ENCODE measurements around the gene TRH. TPM values are rescaled to one million over a fixed set of nuclear protein-coding genes. Genes with fewer than 3 reads are reported as not detected.
A peak's percentile ranks its signal among the peaks of the same experiment; 100 is the strongest.

The TRH gene
- total and polyA plus RNA-seq, 2 of the 8 experiments (the other 6 are each of a cell fraction or from before 2014, with no cell fraction given): not detected

GRCh38 chr3:129974833-129975704 lies 549 bp downstream of the TRH start:
- H4K91ac ChIP-seq (replicated peaks; ENCODE audit: insufficient read length, low read length): no peak overlapping the region
- 0 out of 2 replicates have a peak overlapping the region, but pooled peaks have one; percentile 20 for H2AFZ ChIP-seq (ENCODE audit: low read length)
- peaks cover 0 to 3% (median 0%) of the 10 kb centered on the region in 4 experiments; a peak in 1 of 8 replicates for H3K36me3 ChIP-seq (ENCODE audit: control insufficient read depth in 2 of 4, insufficient read depth in 4 of 4, low read length in 3 of 4)
- no peak overlapping the region for H2BK20ac ChIP-seq (ENCODE audit: low read length)
- H3K23ac ChIP-seq (ENCODE audit: insufficient read length): no peak overlapping the region
- no peak overlapping the region for H3K18ac ChIP-seq (ENCODE audit: extremely low read depth, low read length)
- H3K4me1 ChIP-seq (replicated peaks in 1 of 4; ENCODE audit: control insufficient read depth in 3 of 4, insufficient read depth in 4 of 4, low read length in 3 of 4): peaks cover 0 to 20% (median 11%) of the 10 kb centered on the region in 4 experiments; a peak in 5 of 7 replicates
- peak overlapping the region; percentile 29; the same call in 1 of the 2 replicates for H4K8ac ChIP-seq (ENCODE audit: extremely low read depth, insufficient read depth, low read length)
- no peak overlapping the region for H2AK5ac ChIP-seq (ENCODE audit: low read depth, low read length)
- no peak overlapping the region for H4K5ac ChIP-seq (ENCODE audit: insufficient read length, low read depth, low read length)
- 8% methylated on average over 64 of the region's 71 CpGs; no CpG with 5 or more reads in 1 of the 2 experiments for WGBS, 2 experiments (ENCODE audit: extremely low coverage in 1 of 2, insufficient coverage in 1 of 2, insufficient read length in 1 of 2, insufficient replicate concordance in 2 of 2, low coverage in 1 of 2, low lambda C conversion rate in 2 of 2, missing lambda C conversion rate in 1 of 2)
- H3K56ac ChIP-seq (replicated peaks; ENCODE audit: insufficient read length, low read depth, low read length): no peak overlapping the region
- POLR2A ChIA-PET (ENCODE audit: partially characterized antibody): no interaction called here
- no peak overlapping the region for H2BK120ac ChIP-seq (replicated peaks; ENCODE audit: low read depth, low read length)
- peaks cover 6 to 23% of the 10 kb centered on the region in 2 experiments for H4K20me1 ChIP-seq (replicated peaks in 1 of 2; ENCODE audit: control insufficient read depth in 1 of 2, insufficient read depth in 2 of 2, low read length in 2 of 2)
- no peak overlapping the region for H2BK5ac ChIP-seq (ENCODE audit: low read depth, low read length)
- H3K9me3 ChIP-seq (ENCODE audit: insufficient read depth in 2 of 2, low read depth in 1 of 2, low read length in 1 of 2): no peaks in the 10 kb centered on the region
- peak overlapping the region; percentile 64 to 86 for H3K4me2 ChIP-seq (ENCODE audit: insufficient read depth in 1 of 2, low read depth in 2 of 2, low read length in 2 of 2)
- CTCF ChIA-PET (ENCODE audit: partially characterized antibody): interaction anchor here (1.1 to 7.9 kb wide), 5 partner anchors 9 to 33 kb away, joined by 4 to 61 read pairs (median 7); no protein-coding TSS in a partner anchor
- peak in 1 of 2 experiments; percentile 66 for DNase-seq (ENCODE audit: low read depth in 1 of 2, low spot score in 2 of 2)
- H3K27ac ChIP-seq (ENCODE audit: low read depth, low read length): no peak overlapping the region
- no peaks in the 10 kb centered on the region for H3K79me1 ChIP-seq (ENCODE audit: low read depth, low read length)
- no peaks in the 10 kb centered on the region for H3K79me2 ChIP-seq (ENCODE audit: control insufficient read depth in 1 of 2, insufficient read depth in 2 of 2, low read length in 2 of 2)
- no peak overlapping the region for H3K14ac ChIP-seq (ENCODE audit: insufficient read length)
- H3K4ac ChIP-seq (replicated peaks; ENCODE audit: insufficient read length, low read depth, low read length): no peak overlapping the region
- H3K9ac ChIP-seq (replicated peaks in 1 of 4; ENCODE audit: extremely low read depth in 1 of 4, low read depth in 3 of 4, low read length in 3 of 4): no peak overlapping the region; a peak in 1 of 7 replicates
- H3K23me2 ChIP-seq (ENCODE audit: low read depth, low read length): peaks cover 8% of the 10 kb centered on the region; the same call in 1 of the 2 replicates
- no peak overlapping the region for H2BK15ac ChIP-seq (ENCODE audit: low read length)
- peaks cover 64 to 96% (median 93%) of the 10 kb centered on the region in 4 experiments for H3K27me3 ChIP-seq (replicated peaks in 1 of 4; ENCODE audit: control insufficient read depth in 3 of 4, extremely low read depth in 1 of 4, insufficient read depth in 3 of 4, low read length in 3 of 4)
- no peak overlapping the region for H2BK12ac ChIP-seq (ENCODE audit: low read depth, low read length)
- peak overlapping the region; percentile 3 to 55 (median 17); a peak in 5 of 8 replicates for H3K4me3 ChIP-seq (ENCODE audit: extremely low read depth in 1 of 4, insufficient read depth in 2 of 4, low read depth in 3 of 4, low read length in 4 of 4)
- no peak for FAIRE-seq
- TF ChIP-seq ZNF274 (IDR thresholded peaks at IDR 0.05; ENCODE audit: borderline replicate concordance, extremely low read depth, low read length) (no peak), USF2 (IDR thresholded peaks at IDR 0.05; ENCODE audit: low read length) (no peak), KDM4A (IDR thresholded peaks at IDR 0.05; ENCODE audit: low read depth, low read length, severe bottlenecking) (peak; percentile 59), POU5F1 (IDR thresholded peaks at IDR 0.05; ENCODE audit: low read depth, low read length) (no peak), CTBP2 (IDR thresholded peaks at IDR 0.05; ENCODE audit: borderline replicate concordance, insufficient read depth, insufficient read length, low read length) (no peak), ASH2L (IDR thresholded peaks at IDR 0.05; ENCODE audit: low read length) (no peak), GABPA (IDR thresholded peaks at IDR 0.05; ENCODE audit: borderline replicate concordance, insufficient read depth, low read length) (no peak), TAF1 (IDR thresholded peaks at IDR 0.05; ENCODE audit: low read depth, low read length) (no peak), RAD21 (IDR thresholded peaks at IDR 0.05 in 1 of 2, conservative IDR thresholded peaks at IDR 0.05 in 1 of 2; ENCODE audit: low read depth in 2 of 2, low read length in 2 of 2) (no peak)

Measured in H1 (cell line).